SK-N-SH (cell line): ENCODE measurements around the gene LTBP2.

Experiments used
- CHD2 ChIP-seq: fragments of 150-350 bp; IDR thresholded peaks from 2 replicates; pipeline ENCODE4 v1.6.1; 2018; ENCODE audit warnings: low read length; ENCODE audit not compliant: partially characterized antibody
- CTCF ChIP-seq: fragments of 200-600 bp; sonication (generic); IDR thresholded peaks from 2 replicates; pipeline ENCODE4 v1.6.1; 2017; ENCODE audit warnings: antibody characterized with exemption, mild to moderate bottlenecking, moderate library complexity
- EP300 ChIP-seq, 2 experiments: IDR thresholded peaks; 2 replicates each; pipeline versions ENCODE4 v1.4.0 to v1.6.1; 2012; ENCODE audit warnings: borderline replicate concordance in 1 of 2, low read depth in 1 of 2, low read length in 1 of 2
- EZH2phosphoT487 ChIP-seq: fragments of 200-600 bp; sonication (generic); IDR thresholded peaks from 2 replicates; pipeline ENCODE4 v1.6.1; 2017; ENCODE audit warnings: low read depth, mixed run types, mild to moderate bottlenecking, antibody characterized with exemption, moderate library complexity, borderline replicate concordance
- GABPA ChIP-seq: IDR thresholded peaks from 2 replicates; pipeline ENCODE4 v1.4.0; 2012; ENCODE audit warnings: low read depth, mild to moderate bottlenecking
- GATA2 ChIP-seq: sonication (generic); formaldehyde crosslinking; IDR thresholded peaks from 2 replicates; pipeline ENCODE4 v1.5.0; 2020; ENCODE audit warnings: mild to moderate bottlenecking, missing genetic modification reagents
- JUND ChIP-seq: IDR thresholded peaks from 2 replicates; pipeline ENCODE4 v1.4.0; 2012
- NFIC ChIP-seq: IDR thresholded peaks from 2 replicates; pipeline ENCODE4 v1.4.0; 2012; ENCODE audit warnings: borderline replicate concordance
- POLR2AphosphoS5 ChIP-seq: IDR thresholded peaks from 2 replicates; pipeline ENCODE4 v1.6.1; 2012; ENCODE audit warnings: low read depth, low read length
- RAD21 ChIP-seq: IDR thresholded peaks from 2 replicates; pipeline ENCODE4 v1.6.1; 2012; ENCODE audit warnings: mild to moderate bottlenecking, low read length
- RCOR1 ChIP-seq: fragments of 150-350 bp; IDR thresholded peaks from 2 replicates; pipeline ENCODE4 v1.6.1; 2017; ENCODE audit warnings: antibody characterized with exemption, low read length
- TAF1 ChIP-seq: IDR thresholded peaks from 2 replicates; pipeline ENCODE4 v1.6.1; 2012; ENCODE audit warnings: low read depth, mild to moderate bottlenecking, low read length, moderate library complexity, borderline replicate concordance
- USF1 ChIP-seq: IDR thresholded peaks from 2 replicates; pipeline ENCODE4 v1.4.0; 2012; ENCODE audit warnings: low read depth, borderline replicate concordance
- YY1 ChIP-seq: IDR thresholded peaks from 2 replicates; pipeline ENCODE4 v1.4.0; 2012; ENCODE audit warnings: low read depth, mild to moderate bottlenecking

- TF ChIP-seq POLR2AphosphoS5 (no peak), CTCF (no peak), EP300 (IDR thresholded peaks at IDR 0.05; ENCODE audit: borderline replicate concordance in 1 of 2, low read depth in 1 of 2, low read length in 1 of 2) (no peak), GATA2 (no peak), NFIC (no peak), EZH2phosphoT487 (no peak), USF1 (no peak), YY1 (no peak), CHD2 (no peak), RAD21 (no peak), TAF1 (no peak), GABPA (no peak), RCOR1 (no peak), JUND (no peak)
Observed at GRCh38 chr14:74515891-74516412, 96.1 kb downstream of the LTBP2 start.
